KMS-11 (cell line): ENCODE results near the gene UBFD1.
"Not testable (repeated sequence)": the region's sequence is repeated elsewhere in the genome, so short reads cannot be mapped to it uniquely, and the experiment has no call there.

ENCODE experiments used
- H2AFZ ChIP-seq: fragments of 200-600 bp; sonication (generic); 2 replicates; pipeline ENCODE4 v1.6.1; 2016; ENCODE audit warnings: antibody characterized with exemption, mixed run types, low read depth
- H3K27ac ChIP-seq: fragments of 200-600 bp; sonication (generic); 2 replicates; pipeline ENCODE4 v1.6.1; 2016; ENCODE audit warnings: mild to moderate bottlenecking, mixed run types
- H3K27me3 ChIP-seq: fragments of 200-600 bp; sonication (generic); 2 replicates; pipeline ENCODE4 v1.6.1; 2017; ENCODE audit warnings: mild to moderate bottlenecking, low read depth, mixed run types, moderate library complexity; ENCODE audit not compliant: insufficient read depth
- H3K36me3 ChIP-seq: fragments of 200-600 bp; sonication (generic); 2 replicates; pipeline ENCODE4 v1.6.1; 2017; ENCODE audit warnings: mild to moderate bottlenecking, mixed run types; ENCODE audit not compliant: insufficient read depth
- H3K4me1 ChIP-seq: fragments of 200-600 bp; sonication (generic); 2 replicates; pipeline ENCODE4 v1.6.1; 2016; ENCODE audit warnings: mild to moderate bottlenecking, low read depth, mixed run types; ENCODE audit not compliant: poor library complexity, severe bottlenecking
- H3K4me2 ChIP-seq: fragments of 200-600 bp; sonication (generic); 2 replicates; pipeline ENCODE4 v1.7.0; 2016; ENCODE audit warnings: mild to moderate bottlenecking, mixed run types
- H3K4me3 ChIP-seq: fragments of 200-600 bp; sonication (generic); IDR thresholded peaks from 2 replicates; pipeline ENCODE4 v1.6.1; 2017; ENCODE audit warnings: low read depth, low read length, mixed read lengths; ENCODE audit not compliant: insufficient read depth
- H3K79me2 ChIP-seq: fragments of 200-600 bp; sonication (generic); 2 replicates; pipeline ENCODE4 v1.6.1; 2016; ENCODE audit warnings: low read depth, mixed run types; ENCODE audit not compliant: insufficient read depth
- H3K9ac ChIP-seq: fragments of 200-600 bp; sonication (generic); 2 replicates; pipeline ENCODE4 v1.6.1; 2016; ENCODE audit warnings: mild to moderate bottlenecking, mixed run types
- H4K20me1 ChIP-seq: fragments of 200-600 bp; sonication (generic); 2 replicates; pipeline ENCODE4 v1.6.1; 2016; ENCODE audit warnings: mild to moderate bottlenecking, mixed run types; ENCODE audit not compliant: insufficient read depth
- CTCF ChIP-seq: fragments of 200-600 bp; sonication (generic); conservative IDR thresholded peaks from 2 replicates; pipeline ENCODE4 v1.6.1; 2017; ENCODE audit warnings: low read depth, mild to moderate bottlenecking, antibody characterized with exemption, low read length, moderate library complexity, mixed read lengths

Gene UBFD1

GRCh38 chr16:23535901-23536300 is 21.6 kb upstream of the UBFD1 start:
- H3K4me2 ChIP-seq, result no peak overlapping the region
- peaks cover 13% of the 10 kb centered on the region; the same call in 1 of the 2 replicates for H3K36me3 ChIP-seq
- no peak overlapping the region for H3K4me3 ChIP-seq
- TF ChIP-seq CTCF, result no peak
- no peak overlapping the region for H2AFZ ChIP-seq
- peaks cover 14% of the 10 kb centered on the region for H3K4me1 ChIP-seq
- no peaks in the 10 kb centered on the region for H3K27me3 ChIP-seq
- no peaks in the 10 kb centered on the region for H3K79me2 ChIP-seq
- no peak overlapping the region for H3K9ac ChIP-seq
- no peaks in the 10 kb centered on the region for H4K20me1 ChIP-seq
- H3K27ac ChIP-seq, result no peak overlapping the region

- H3K4me3 ChIP-seq, result no peak overlapping the region
- no peak overlapping the region for H3K9ac ChIP-seq
- H3K4me2 ChIP-seq, result no peak overlapping the region
- H3K36me3 ChIP-seq, result peaks cover 13% of the 10 kb centered on the region; the same call in 1 of the 2 replicates
- no peak for TF ChIP-seq CTCF
- H4K20me1 ChIP-seq, result no peaks in the 10 kb centered on the region
- H3K27me3 ChIP-seq, result no peaks in the 10 kb centered on the region
- no peak overlapping the region for H2AFZ ChIP-seq
- no peak overlapping the region for H3K27ac ChIP-seq
- peaks cover 14% of the 10 kb centered on the region for H3K4me1 ChIP-seq
- no peaks in the 10 kb centered on the region for H3K79me2 ChIP-seq
Observed at GRCh38 chr16:23537390-23537789, 20.1 kb upstream of the UBFD1 start.

GRCh38 chr16:23538919-23539278 is 18.6 kb upstream of the UBFD1 start:
- peaks cover 14% of the 10 kb centered on the region for H3K4me1 ChIP-seq
- no peaks in the 10 kb centered on the region for H4K20me1 ChIP-seq
- H2AFZ ChIP-seq, result no peak overlapping the region
- no peak overlapping the region for H3K9ac ChIP-seq
- peaks cover 13% of the 10 kb centered on the region; the same call in 1 of the 2 replicates for H3K36me3 ChIP-seq
- no peak overlapping the region for H3K27ac ChIP-seq
- H3K79me2 ChIP-seq, result no peaks in the 10 kb centered on the region
- no peaks in the 10 kb centered on the region for H3K27me3 ChIP-seq
- no peak overlapping the region for H3K4me2 ChIP-seq
- H3K4me3 ChIP-seq, result no peak overlapping the region
- TF ChIP-seq CTCF, result no peak

GRCh38 chr16:23539984-23540816 is 17.3 kb upstream of the UBFD1 start:
- H3K79me2 ChIP-seq, result no peaks in the 10 kb centered on the region
- H3K27me3 ChIP-seq, result no peaks in the 10 kb centered on the region
- H2AFZ ChIP-seq, result no peak overlapping the region
- no peaks in the 10 kb centered on the region for H4K20me1 ChIP-seq
- no peak overlapping the region for H3K27ac ChIP-seq
- peaks cover 16% of the 10 kb centered on the region; the same call in 1 of the 2 replicates for H3K36me3 ChIP-seq
- no peak overlapping the region for H3K4me2 ChIP-seq
- no peak overlapping the region for H3K4me3 ChIP-seq
- no peak for TF ChIP-seq CTCF
- peaks cover 14% of the 10 kb centered on the region for H3K4me1 ChIP-seq
- no peak overlapping the region for H3K9ac ChIP-seq

- H3K27me3 ChIP-seq, H4K20me1 ChIP-seq, H3K4me2 ChIP-seq, H3K79me2 ChIP-seq, H3K27ac ChIP-seq, H3K4me3 ChIP-seq, H3K9ac ChIP-seq, H2AFZ ChIP-seq: not testable (repeated sequence)
- peaks cover 16% of the 10 kb centered on the region; the same call in 1 of the 2 replicates for H3K36me3 ChIP-seq
- H3K4me1 ChIP-seq, result peaks cover 14% of the 10 kb centered on the region
Observed at GRCh38 chr16:23540817-23541178, 16.7 kb upstream of the UBFD1 start.
